Transverse colon (tissue), 3 donors: ENCODE data around the gene LAMTOR3.

Experiments
- EP300 ChIP-seq: sonication (generic); formaldehyde crosslinking; IDR thresholded peaks from one replicate; pipeline ENCODE4 v1.6.1; 2017; ENCODE audit warnings: antibody characterized with exemption, low read depth
- TF ChIP-seq, protein P1 (sequence below), 5 experiments: fragments of 200-600 bp in 3 of 5; fragments of 450-650 bp in 2 of 5; sonication (generic) in 3 of 5; IDR thresholded peaks; 1 replicate in 2 of 5; 2 replicates in 3 of 5; pipeline ENCODE4 v1.5.1; 2016 to 2017; ENCODE audit warnings: antibody characterized with exemption in 5 of 5, inconsistent platforms in 3 of 5, mild to moderate bottlenecking in 2 of 5, moderate library complexity in 1 of 5

- TF ChIP-seq, protein P1, sequence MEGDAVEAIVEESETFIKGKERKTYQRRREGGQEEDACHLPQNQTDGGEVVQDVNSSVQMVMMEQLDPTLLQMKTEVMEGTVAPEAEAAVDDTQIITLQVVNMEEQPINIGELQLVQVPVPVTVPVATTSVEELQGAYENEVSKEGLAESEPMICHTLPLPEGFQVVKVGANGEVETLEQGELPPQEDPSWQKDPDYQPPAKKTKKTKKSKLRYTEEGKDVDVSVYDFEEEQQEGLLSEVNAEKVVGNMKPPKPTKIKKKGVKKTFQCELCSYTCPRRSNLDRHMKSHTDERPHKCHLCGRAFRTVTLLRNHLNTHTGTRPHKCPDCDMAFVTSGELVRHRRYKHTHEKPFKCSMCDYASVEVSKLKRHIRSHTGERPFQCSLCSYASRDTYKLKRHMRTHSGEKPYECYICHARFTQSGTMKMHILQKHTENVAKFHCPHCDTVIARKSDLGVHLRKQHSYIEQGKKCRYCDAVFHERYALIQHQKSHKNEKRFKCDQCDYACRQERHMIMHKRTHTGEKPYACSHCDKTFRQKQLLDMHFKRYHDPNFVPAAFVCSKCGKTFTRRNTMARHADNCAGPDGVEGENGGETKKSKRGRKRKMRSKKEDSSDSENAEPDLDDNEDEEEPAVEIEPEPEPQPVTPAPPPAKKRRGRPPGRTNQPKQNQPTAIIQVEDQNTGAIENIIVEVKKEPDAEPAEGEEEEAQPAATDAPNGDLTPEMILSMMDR (IDR thresholded peaks at IDR 0.05) = no peak
- TF ChIP-seq EP300 = no peak
These were observed 32.9 kb downstream of the LAMTOR3 start for GRCh38 chr4:99861120-99861905.
